Cardiac muscle cell (in vitro differentiated cells and primary cell): ENCODE data around the gene EXOC4. TPM values are rescaled to one million over a fixed set of nuclear protein-coding genes. Genes with fewer than 3 reads are reported as not detected.

ENCODE experiments used
- DNase-seq, 2 donors: peaks; one replicate each; pipeline versions ENCODE4 v3.0.0 to v3.0.0-alpha.2; 2010 to 2017; ENCODE audit warnings: low read depth in 1 of 2, low spot score in 1 of 2
- H3K27ac ChIP-seq: fragments of 200-600 bp; sonication (generic); 2 replicates; pipeline ENCODE4 v1.5.1; 2016
- H3K27me3 ChIP-seq: fragments of 200-600 bp; sonication (generic); 2 replicates; pipeline ENCODE4 v1.6.0; 2016; ENCODE audit warnings: control low read depth
- H3K36me3 ChIP-seq: fragments of 200-600 bp; sonication (generic); 2 replicates; pipeline ENCODE4 v1.5.1; 2016; ENCODE audit warnings: control low read depth
- H3K4me1 ChIP-seq: fragments of 200-600 bp; sonication (generic); 2 replicates; pipeline ENCODE4 v1.8.1; 2017; ENCODE audit warnings: low read depth, mild to moderate bottlenecking, mixed run types
- H3K4me3 ChIP-seq: fragments of 200-600 bp; sonication (generic); 2 replicates; pipeline ENCODE4 v1.5.1; 2016; ENCODE audit warnings: mild to moderate bottlenecking
- H3K9me3 ChIP-seq: fragments of 200-600 bp; sonication (generic); 2 replicates; pipeline ENCODE4 v1.5.1; 2017; ENCODE audit warnings: low read depth, mild to moderate bottlenecking, control low read depth
- polyA plus RNA-seq: library from polyadenylated mRNA; unstranded; fragments of >200 nt; fragmentation: Nextera tagmentation; extraction: Ambion mirVana; gene quantifications from 2 replicates; pipeline ENCODE4 v1.2.1, GENCODE V29; 2016
- total RNA-seq: library from RNA; depleted of rRNA; stranded (reverse); fragments of >200 nt; gene quantifications from 2 replicates; pipeline ENCODE4 v1.2.3, GENCODE V29; 2016
- TF ChIP-seq, protein P1 (sequence below): IDR thresholded peaks from 2 replicates; pipeline ENCODE4 v1.5.1; 2012; ENCODE audit warnings: low read depth, mild to moderate bottlenecking, low read length

Gene EXOC4
- total and polyA plus RNA-seq, 2 experiments from 2014 or later: 33.6 to 46.0 TPM

DNA sequence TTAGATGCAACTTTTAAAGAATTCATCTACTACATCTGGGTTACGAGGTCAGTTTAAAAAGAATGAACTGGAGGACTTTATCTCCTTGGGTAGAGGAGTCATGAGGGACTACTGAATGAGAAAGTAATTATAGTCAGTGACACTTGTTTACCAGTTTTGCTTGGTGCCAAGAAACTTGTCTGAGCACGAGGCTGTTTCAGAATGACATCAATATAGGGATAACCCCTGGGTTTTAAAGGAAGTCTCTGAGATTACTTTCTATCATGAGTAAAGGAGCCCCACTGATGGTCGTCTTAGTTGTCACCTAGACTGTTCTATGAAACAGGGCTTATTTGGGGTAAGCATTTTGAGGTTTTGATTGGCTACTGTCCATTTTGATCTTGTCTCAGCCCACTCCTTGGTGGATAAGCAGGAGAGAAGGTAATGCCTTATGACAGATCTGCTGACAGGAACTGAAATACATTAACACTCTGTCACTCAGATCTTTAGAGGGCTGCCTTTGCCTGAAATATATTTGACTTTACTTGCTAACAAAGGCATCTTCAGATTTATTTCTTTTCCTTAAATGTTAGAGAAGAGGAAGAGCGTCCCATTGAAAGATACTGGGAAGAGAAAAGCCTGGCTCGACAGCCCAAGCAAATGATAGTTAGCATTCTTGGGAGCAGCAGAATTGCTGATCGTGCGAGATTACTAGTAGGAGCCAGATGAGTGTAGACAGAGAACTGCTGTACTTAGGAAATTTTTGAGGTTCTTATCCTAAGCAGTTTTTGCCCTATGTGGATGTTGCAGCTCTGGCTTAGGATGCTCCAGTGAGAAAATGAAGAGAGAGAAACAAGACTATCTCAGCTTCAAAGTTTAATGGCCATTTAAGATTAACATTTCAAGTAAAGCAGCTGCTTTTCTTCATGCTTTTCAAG lies 575.1 kb downstream of the EXOC4 start:
- H3K4me3 ChIP-seq: no peak overlapping the region
- peak in 1 of 2 donors; percentile 17 for DNase-seq
- H3K27me3 ChIP-seq: no peaks in the 10 kb centered on the region
- H3K4me1 ChIP-seq: peaks cover 22% of the 10 kb centered on the region
- TF ChIP-seq, protein P1, sequence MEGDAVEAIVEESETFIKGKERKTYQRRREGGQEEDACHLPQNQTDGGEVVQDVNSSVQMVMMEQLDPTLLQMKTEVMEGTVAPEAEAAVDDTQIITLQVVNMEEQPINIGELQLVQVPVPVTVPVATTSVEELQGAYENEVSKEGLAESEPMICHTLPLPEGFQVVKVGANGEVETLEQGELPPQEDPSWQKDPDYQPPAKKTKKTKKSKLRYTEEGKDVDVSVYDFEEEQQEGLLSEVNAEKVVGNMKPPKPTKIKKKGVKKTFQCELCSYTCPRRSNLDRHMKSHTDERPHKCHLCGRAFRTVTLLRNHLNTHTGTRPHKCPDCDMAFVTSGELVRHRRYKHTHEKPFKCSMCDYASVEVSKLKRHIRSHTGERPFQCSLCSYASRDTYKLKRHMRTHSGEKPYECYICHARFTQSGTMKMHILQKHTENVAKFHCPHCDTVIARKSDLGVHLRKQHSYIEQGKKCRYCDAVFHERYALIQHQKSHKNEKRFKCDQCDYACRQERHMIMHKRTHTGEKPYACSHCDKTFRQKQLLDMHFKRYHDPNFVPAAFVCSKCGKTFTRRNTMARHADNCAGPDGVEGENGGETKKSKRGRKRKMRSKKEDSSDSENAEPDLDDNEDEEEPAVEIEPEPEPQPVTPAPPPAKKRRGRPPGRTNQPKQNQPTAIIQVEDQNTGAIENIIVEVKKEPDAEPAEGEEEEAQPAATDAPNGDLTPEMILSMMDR: no peak
- H3K9me3 ChIP-seq: no peaks in the 10 kb centered on the region
- H3K36me3 ChIP-seq: no peaks in the 10 kb centered on the region
- no peak overlapping the region for H3K27ac ChIP-seq

- no peak for DNase-seq
- TF ChIP-seq, protein P1: no peak
- no peaks in the 10 kb centered on the region for H3K27me3 ChIP-seq
- no peaks in the 10 kb centered on the region for H3K36me3 ChIP-seq
- no peak overlapping the region for H3K27ac ChIP-seq
- H3K9me3 ChIP-seq: no peaks in the 10 kb centered on the region
- H3K4me3 ChIP-seq: no peak overlapping the region
- peaks cover 22% of the 10 kb centered on the region for H3K4me1 ChIP-seq
Observed at GRCh38 chr7:133828906-133829305, 576.0 kb downstream of the EXOC4 start.

GRCh38 chr7:133829336-133829897 lies 576.5 kb downstream of the EXOC4 start:
- DNase-seq: no peak
- Histone ChIP-seq H3K4me3 (no peak overlapping the region), H3K9me3 (no peaks in the 10 kb centered on the region), H3K27ac (no peak overlapping the region), H3K4me1 (peaks cover 22% of the 10 kb centered on the region), H3K27me3 (no peaks in the 10 kb centered on the region), H3K36me3 (no peaks in the 10 kb centered on the region)
- TF ChIP-seq, protein P1: no peak

- TF ChIP-seq, protein P1: no peak
- Histone ChIP-seq H3K36me3 (no peaks in the 10 kb centered on the region), H3K4me1 (peaks cover 22% of the 10 kb centered on the region), H3K9me3 (no peaks in the 10 kb centered on the region), H3K27me3 (no peaks in the 10 kb centered on the region), H3K27ac (no peak overlapping the region), H3K4me3 (no peak overlapping the region)
- peak in 1 of 2 donors; percentile 5 for DNase-seq
Observed at GRCh38 chr7:133830081-133830480, 577.2 kb downstream of the EXOC4 start.

GRCh38 chr7:133836666-133837065 lies 583.8 kb downstream of the EXOC4 start:
- no peaks in the 10 kb centered on the region for H3K36me3 ChIP-seq
- TF ChIP-seq, protein P1: no peak
- peaks cover 19% of the 10 kb centered on the region for H3K4me1 ChIP-seq

More at GRCh38 chr7:133836666-133837065, 583.8 kb downstream of the EXOC4 start:
- no peak for DNase-seq
- Histone ChIP-seq H3K27me3 (no peaks in the 10 kb centered on the region), H3K9me3 (no peaks in the 10 kb centered on the region), H3K27ac (no peak overlapping the region), H3K4me3 (no peak overlapping the region)
